Neural progenitor cell (in vitro differentiated cells): ENCODE results near the gene MROH8.

Source experiments
- EZH2 ChIP-seq: fragments of 200-600 bp; sonication (generic); IDR thresholded peaks from 2 replicates; pipeline ENCODE4 v1.6.1; 2017; ENCODE audit warnings: antibody characterized with exemption, mild to moderate bottlenecking, moderate library complexity
- TF ChIP-seq, protein P1 (sequence below): fragments of 200-600 bp; sonication (generic); IDR thresholded peaks from 2 replicates; pipeline ENCODE4 v1.5.1; 2017; ENCODE audit warnings: antibody characterized with exemption, mild to moderate bottlenecking

DNA sequence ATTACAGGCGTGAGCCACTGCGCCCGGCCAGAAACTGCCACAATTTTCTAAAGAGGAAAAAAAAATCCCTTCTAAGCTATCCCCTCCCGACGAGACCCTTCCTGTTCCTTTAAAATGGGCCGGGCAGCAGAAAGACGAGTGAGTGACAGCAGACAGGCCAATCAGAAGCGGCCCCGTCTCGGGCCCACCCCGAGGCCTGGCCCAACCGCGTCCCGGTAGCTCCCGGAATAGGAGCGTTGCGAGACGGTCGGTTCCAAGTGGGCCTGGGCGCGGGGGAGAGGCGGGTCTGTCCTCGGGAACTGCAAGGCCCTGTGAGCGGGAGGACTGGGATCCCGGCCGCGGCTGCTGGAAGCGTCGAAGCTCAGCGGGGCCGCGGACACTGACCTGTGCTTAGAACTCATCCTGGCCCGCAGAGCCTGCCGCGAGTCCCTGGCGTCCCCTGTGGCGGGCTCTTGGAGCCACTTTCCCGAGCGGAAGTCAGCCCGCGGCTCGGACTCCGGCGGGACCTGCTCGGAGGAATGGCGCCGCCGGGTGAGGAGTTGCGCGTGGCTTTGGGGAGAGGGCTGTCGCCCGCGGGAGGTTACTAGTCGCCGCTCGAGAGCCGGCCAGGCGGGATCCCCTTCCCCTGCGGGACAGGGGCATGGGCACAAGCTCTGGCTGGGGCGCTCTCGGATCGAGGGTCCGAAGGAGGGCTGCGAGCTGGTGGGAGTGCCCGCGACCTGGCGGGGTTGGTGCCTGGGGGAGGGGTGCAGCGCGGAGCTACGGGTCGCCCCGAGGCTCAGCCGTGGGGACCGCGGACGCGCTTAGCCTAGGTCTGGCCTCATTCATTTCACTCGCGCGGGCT is at the start of gene MROH8, which contains the start of gene RPN2:
- TF ChIP-seq, protein P1, sequence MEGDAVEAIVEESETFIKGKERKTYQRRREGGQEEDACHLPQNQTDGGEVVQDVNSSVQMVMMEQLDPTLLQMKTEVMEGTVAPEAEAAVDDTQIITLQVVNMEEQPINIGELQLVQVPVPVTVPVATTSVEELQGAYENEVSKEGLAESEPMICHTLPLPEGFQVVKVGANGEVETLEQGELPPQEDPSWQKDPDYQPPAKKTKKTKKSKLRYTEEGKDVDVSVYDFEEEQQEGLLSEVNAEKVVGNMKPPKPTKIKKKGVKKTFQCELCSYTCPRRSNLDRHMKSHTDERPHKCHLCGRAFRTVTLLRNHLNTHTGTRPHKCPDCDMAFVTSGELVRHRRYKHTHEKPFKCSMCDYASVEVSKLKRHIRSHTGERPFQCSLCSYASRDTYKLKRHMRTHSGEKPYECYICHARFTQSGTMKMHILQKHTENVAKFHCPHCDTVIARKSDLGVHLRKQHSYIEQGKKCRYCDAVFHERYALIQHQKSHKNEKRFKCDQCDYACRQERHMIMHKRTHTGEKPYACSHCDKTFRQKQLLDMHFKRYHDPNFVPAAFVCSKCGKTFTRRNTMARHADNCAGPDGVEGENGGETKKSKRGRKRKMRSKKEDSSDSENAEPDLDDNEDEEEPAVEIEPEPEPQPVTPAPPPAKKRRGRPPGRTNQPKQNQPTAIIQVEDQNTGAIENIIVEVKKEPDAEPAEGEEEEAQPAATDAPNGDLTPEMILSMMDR, result no peak
- no peak for TF ChIP-seq EZH2
